Fibroblast of villous mesenchyme (primary cell): ENCODE measurements around the gene FILIP1. TPM values are rescaled to one million over a fixed set of nuclear protein-coding genes. Genes with fewer than 3 reads are reported as not detected.
A peak's percentile ranks its signal among the peaks of the same experiment; 100 is the strongest.

ENCODE experiments used
- DNase-seq: peaks from one replicate; pipeline ENCODE4 v3.0.0-alpha.2; 2010; ENCODE audit warnings: low read depth
- H3K4me3 ChIP-seq: 2 replicates; pipeline ENCODE4 v1.5.1; 2011; ENCODE audit warnings: low read depth, mild to moderate bottlenecking, low read length
- total RNA-seq: library from RNA; depleted of rRNA; stranded (reverse); fragments of >200 nt; gene quantifications from 2 replicates; pipeline ENCODE4 v1.2.3, GENCODE V29; 2012
- TF ChIP-seq, protein P1 (sequence below): IDR thresholded peaks from 2 replicates; pipeline ENCODE4 v1.5.1; 2012; ENCODE audit warnings: low read depth, mild to moderate bottlenecking, low read length; ENCODE audit not compliant: insufficient read depth

The FILIP1 gene
- total RNA-seq, 1 donor = 0.43 TPM

DNA sequence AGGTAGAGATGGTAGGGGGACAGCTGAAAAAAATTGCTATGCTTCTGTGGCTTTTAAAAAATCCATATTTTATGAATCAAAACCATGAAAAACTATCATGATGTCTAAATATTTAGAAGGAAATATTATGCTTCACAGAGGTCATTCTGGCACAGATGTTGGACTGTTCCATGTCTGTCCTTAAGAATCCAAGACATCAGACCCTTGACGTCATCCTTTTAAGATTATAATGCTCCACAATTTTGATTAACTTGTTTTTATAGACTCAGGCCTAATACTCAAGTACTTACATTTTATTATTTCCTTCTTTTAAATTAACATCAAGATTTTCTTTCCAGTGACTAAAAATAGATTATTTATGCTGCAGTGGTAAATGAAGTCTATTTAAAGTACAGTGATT is 29.7 kb downstream of the FILIP1 start:
- peak; percentile 14 for DNase-seq
- H3K4me3 ChIP-seq = no peak overlapping the region
- TF ChIP-seq, protein P1, sequence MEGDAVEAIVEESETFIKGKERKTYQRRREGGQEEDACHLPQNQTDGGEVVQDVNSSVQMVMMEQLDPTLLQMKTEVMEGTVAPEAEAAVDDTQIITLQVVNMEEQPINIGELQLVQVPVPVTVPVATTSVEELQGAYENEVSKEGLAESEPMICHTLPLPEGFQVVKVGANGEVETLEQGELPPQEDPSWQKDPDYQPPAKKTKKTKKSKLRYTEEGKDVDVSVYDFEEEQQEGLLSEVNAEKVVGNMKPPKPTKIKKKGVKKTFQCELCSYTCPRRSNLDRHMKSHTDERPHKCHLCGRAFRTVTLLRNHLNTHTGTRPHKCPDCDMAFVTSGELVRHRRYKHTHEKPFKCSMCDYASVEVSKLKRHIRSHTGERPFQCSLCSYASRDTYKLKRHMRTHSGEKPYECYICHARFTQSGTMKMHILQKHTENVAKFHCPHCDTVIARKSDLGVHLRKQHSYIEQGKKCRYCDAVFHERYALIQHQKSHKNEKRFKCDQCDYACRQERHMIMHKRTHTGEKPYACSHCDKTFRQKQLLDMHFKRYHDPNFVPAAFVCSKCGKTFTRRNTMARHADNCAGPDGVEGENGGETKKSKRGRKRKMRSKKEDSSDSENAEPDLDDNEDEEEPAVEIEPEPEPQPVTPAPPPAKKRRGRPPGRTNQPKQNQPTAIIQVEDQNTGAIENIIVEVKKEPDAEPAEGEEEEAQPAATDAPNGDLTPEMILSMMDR = no peak

DNA sequence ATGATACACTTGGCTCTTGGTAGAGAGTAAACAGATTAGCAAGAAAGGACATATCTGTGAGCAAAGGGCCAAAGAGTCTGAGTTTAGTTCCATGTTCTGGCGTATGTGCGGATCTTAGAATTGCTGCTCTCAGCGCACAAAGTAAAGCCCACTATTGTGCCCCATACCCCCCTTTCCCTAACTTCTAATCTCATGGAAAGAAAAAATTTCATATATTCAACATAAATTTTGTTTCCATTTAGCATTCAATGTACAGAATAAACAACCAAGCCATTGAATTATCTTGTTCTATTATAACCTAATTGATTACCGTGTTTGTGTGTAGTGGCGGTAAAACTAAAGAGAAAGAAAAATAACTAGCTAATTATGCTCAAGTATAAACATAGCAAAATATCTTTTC is 30.5 kb downstream of the FILIP1 start:
- TF ChIP-seq, protein P1 = no peak
- no peak overlapping the region for H3K4me3 ChIP-seq
- no peak for DNase-seq

DNA sequence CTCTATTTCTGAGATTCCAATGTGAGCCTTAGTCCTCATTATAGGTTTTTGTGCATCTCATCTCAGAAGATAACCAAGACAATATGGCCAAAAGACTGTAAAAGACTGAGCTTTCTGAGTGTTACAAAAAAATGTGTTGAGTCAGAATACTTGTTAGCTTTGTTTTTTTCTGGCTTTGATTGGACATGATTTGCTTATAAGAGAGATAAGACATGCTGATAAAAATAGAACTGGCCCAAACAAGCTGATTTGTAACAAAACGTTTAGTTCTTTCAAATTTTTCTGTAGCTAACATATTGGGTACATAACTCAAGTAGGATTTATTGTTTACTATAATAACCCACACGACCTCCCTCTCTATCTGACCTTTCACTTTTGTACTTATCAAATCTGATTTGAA is 32.9 kb downstream of the FILIP1 start:
- TF ChIP-seq, protein P1 = no peak
- no peak overlapping the region for H3K4me3 ChIP-seq
- DNase-seq = peak; percentile 20

DNA sequence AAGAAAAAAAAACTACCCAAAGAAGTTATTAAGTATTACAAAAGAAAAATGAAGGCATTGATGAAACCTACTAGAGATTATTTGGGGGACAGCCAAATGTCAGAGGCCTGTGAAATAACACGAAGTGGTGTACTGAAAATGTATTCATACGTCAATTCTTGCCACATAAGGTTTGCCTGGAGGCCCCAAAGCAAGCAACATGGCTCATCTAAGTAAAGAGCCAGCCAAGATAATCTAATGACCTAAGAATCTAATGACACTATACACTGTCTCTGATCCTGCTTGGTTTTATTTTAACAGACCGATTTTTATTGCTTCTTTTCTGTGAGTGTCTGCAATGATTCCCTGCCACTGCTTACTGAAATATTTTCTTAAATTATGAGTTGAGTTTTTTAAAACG is 34.7 kb downstream of the FILIP1 start:
- DNase-seq = peak; percentile 58
- TF ChIP-seq, protein P1 = no peak
- H3K4me3 ChIP-seq = no peak overlapping the region

DNA sequence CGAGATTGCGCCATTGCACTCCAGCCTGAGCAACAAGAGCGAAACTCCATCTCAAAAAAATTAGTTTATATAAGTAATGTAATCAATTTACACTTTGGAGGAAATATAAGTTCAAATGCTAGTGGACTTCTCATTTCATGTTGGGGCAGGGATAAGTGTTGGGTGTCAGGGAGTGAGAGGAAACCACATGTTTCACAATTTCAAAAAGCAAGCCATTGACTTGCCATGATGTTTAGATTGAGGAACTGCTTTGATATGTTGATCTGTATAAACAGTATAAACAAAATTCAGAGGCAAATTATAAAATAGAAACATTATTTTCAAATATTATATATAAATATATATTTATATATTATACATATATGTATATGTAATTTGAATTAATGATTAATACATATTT is 42.7 kb downstream of the FILIP1 start:
- TF ChIP-seq, protein P1 = no peak
- DNase-seq = no peak
- no peak overlapping the region for H3K4me3 ChIP-seq

DNA sequence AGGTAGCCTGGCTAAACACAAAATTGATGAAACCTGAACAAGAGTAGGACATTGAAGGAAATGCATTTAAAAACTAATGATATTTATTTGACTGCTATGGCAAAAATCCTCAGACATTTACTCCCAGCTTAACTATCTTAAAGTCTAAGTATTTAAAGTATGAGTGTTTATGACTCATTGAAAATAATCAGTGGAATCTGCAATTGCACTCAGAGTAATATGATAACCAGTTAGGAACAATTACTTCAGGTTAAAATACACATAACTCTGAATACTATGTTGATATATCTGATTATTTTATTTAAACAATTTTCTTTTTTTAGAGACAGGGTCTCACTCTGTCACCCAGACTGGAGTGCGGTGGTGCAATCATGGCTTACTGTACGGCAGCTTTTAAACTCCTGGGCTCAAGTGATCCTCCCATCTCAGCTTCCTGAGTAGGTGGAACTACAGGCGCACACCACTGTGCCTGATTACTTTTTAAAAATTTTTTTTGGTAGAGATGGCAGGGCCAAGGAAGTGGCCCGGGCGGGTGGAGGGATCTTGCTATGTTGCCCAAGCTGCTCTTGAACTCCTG is 43.9 kb downstream of the FILIP1 start:
- no peak overlapping the region for H3K4me3 ChIP-seq
- TF ChIP-seq, protein P1 = no peak
- DNase-seq = peak; percentile 32
